Neural progenitor cell (in vitro differentiated cells): Measurements from ENCODE around the gene ELL.

Source experiments
- EZH2 ChIP-seq: fragments of 200-600 bp; sonication (generic); IDR thresholded peaks from 2 replicates; pipeline ENCODE4 v1.6.1; 2017; ENCODE audit warnings: antibody characterized with exemption, mild to moderate bottlenecking, moderate library complexity
- EZH2phosphoT487 ChIP-seq: fragments of 200-600 bp; sonication (generic); IDR thresholded peaks from 2 replicates; pipeline ENCODE4 v1.6.1; 2017; ENCODE audit warnings: antibody characterized with exemption
- TF ChIP-seq, protein P1 (sequence below): fragments of 200-600 bp; sonication (generic); IDR thresholded peaks from 2 replicates; pipeline ENCODE4 v1.5.1; 2017; ENCODE audit warnings: antibody characterized with exemption, mild to moderate bottlenecking

DNA sequence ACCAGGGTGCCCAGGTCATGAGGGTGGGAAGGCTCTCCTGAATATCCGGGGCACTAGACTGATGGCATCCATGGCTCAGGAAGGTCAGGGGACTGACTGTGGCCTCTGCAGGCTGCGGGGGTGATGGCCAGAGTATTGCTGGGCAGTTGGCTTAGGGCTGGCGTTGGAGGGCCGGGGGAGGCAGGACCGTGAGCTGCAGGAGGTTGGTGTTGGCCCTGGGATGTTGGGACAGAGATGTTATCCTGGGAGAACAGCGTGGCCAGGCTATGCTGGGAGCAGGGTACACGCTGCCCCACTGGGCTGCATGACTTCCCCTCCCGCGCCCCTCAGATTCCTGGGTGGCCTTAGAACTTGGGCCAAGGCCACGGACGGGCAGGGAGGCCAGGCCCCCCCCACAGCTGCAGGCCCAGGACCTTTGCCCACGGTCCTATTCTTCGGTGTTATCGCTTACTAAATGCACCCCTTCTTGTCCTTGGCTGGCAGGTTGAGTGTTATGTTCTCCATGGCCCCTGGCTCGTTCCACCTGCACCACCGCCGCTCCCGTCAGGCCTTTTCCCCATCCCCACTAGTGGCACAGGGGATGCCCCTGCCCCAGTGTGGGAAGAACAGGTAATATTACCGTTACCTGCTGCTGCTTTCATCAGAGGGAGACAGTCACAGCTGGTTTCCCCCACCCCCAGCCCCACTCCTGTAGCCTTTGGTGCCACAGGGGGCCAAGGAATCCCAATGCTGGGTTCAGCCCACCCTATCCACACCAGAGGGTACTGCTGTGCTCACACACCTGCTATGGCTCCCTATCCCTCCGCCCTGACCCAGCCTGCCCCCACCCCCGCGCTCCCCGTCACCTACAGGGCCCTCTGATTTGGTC, 80.7 kb downstream of the ELL start:
- TF ChIP-seq, protein P1, sequence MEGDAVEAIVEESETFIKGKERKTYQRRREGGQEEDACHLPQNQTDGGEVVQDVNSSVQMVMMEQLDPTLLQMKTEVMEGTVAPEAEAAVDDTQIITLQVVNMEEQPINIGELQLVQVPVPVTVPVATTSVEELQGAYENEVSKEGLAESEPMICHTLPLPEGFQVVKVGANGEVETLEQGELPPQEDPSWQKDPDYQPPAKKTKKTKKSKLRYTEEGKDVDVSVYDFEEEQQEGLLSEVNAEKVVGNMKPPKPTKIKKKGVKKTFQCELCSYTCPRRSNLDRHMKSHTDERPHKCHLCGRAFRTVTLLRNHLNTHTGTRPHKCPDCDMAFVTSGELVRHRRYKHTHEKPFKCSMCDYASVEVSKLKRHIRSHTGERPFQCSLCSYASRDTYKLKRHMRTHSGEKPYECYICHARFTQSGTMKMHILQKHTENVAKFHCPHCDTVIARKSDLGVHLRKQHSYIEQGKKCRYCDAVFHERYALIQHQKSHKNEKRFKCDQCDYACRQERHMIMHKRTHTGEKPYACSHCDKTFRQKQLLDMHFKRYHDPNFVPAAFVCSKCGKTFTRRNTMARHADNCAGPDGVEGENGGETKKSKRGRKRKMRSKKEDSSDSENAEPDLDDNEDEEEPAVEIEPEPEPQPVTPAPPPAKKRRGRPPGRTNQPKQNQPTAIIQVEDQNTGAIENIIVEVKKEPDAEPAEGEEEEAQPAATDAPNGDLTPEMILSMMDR: no peak
- TF ChIP-seq EZH2phosphoT487 (no peak), EZH2 (no peak)
